Mammary epithelial cell (primary cell): ENCODE results near the gene PRKN.

Source experiments
- EZH2 ChIP-seq: IDR thresholded peaks from 2 replicates; pipeline ENCODE4 v1.6.1; 2012; ENCODE audit warnings: low read length, inconsistent platforms, borderline replicate concordance
- TF ChIP-seq, protein P1 (sequence below), 2 donors: IDR thresholded peaks in 1 of 2; conservative IDR thresholded peaks in 1 of 2; 2 replicates each; pipeline ENCODE4 v1.5.1; 2011 to 2012; ENCODE audit warnings: inconsistent platforms in 2 of 2, low read length in 2 of 2, mild to moderate bottlenecking in 2 of 2, control low read depth in 1 of 2, low read depth in 1 of 2; ENCODE audit not compliant: insufficient read depth in 1 of 2; ENCODE audit errors: extremely low read depth in 1 of 2

DNA sequence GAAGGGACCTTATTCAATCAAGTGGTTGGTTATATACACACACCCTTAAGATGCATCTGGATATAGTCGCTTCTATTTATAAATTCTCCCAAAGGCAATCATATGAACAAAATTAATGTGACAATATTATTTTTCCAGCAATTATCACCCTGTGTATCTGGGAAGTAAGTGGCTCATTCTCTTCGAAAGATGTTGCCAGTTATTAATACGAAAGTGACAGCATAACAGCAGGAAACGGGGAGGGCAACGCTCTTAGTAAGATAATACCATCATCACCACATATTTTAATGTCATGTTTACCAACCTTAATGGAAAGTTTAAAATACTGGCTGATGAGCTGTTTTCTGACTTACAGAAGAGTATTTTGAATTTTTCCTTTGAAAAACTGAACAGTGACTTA, 756.5 kb downstream of the PRKN start:
- TF ChIP-seq, protein P1, sequence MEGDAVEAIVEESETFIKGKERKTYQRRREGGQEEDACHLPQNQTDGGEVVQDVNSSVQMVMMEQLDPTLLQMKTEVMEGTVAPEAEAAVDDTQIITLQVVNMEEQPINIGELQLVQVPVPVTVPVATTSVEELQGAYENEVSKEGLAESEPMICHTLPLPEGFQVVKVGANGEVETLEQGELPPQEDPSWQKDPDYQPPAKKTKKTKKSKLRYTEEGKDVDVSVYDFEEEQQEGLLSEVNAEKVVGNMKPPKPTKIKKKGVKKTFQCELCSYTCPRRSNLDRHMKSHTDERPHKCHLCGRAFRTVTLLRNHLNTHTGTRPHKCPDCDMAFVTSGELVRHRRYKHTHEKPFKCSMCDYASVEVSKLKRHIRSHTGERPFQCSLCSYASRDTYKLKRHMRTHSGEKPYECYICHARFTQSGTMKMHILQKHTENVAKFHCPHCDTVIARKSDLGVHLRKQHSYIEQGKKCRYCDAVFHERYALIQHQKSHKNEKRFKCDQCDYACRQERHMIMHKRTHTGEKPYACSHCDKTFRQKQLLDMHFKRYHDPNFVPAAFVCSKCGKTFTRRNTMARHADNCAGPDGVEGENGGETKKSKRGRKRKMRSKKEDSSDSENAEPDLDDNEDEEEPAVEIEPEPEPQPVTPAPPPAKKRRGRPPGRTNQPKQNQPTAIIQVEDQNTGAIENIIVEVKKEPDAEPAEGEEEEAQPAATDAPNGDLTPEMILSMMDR (conservative IDR thresholded peaks at IDR 0.05 in 1 of 2, IDR thresholded peaks at IDR 0.05 in 1 of 2; ENCODE audit: extremely low read depth in 1 of 2, insufficient read depth in 1 of 2, low read depth in 1 of 2, low read length in 2 of 2): no peak
- TF ChIP-seq EZH2: no peak
